ENCODE data around the gene RXRA. TPM values are rescaled to one million over a fixed set of nuclear protein-coding genes. Genes with fewer than 3 reads are reported as not detected.

The RXRA gene
- total RNA-seq, 4 donors from 2014 or later: 53.5 to 61.5 (median 56.5) TPM

- H3K4me3 ChIP-seq: no peak overlapping the region
- no peaks in the 10 kb centered on the region for H3K27me3 ChIP-seq
- no peak overlapping the region for H3K27ac ChIP-seq
- H3K36me3 ChIP-seq: no peaks in the 10 kb centered on the region
- WGBS, 2 donors: 76 to 83% methylated on average over 15 of the region's 15 CpGs
- H3K4me1 ChIP-seq: no peaks in the 10 kb centered on the region
- no peaks in the 10 kb centered on the region for H3K9me3 ChIP-seq
- DNase-seq (ENCODE audit: low spot score in 2 of 2): no peak
- TF ChIP-seq POLR2A (IDR thresholded peaks at IDR 0.05) (no peak), EP300 (IDR thresholded peaks at IDR 0.05) (no peak), CTCF (IDR thresholded peaks at IDR 0.05) (no peak)
These were observed 24.7 kb upstream of the RXRA start for GRCh38 chr9:134301387-134302129.

- 87 to 89% methylated on average over 7 of the region's 7 CpGs for WGBS, 2 donors
- TF ChIP-seq POLR2A (IDR thresholded peaks at IDR 0.05): no peak
- TF ChIP-seq EP300 (IDR thresholded peaks at IDR 0.05): no peak
- no peak for TF ChIP-seq CTCF (IDR thresholded peaks at IDR 0.05)
- H3K27ac ChIP-seq: no peak overlapping the region
- no peaks in the 10 kb centered on the region for H3K27me3 ChIP-seq
- no peaks in the 10 kb centered on the region for H3K9me3 ChIP-seq
- no peaks in the 10 kb centered on the region for H3K36me3 ChIP-seq
- H3K4me3 ChIP-seq: no peak overlapping the region
- no peak for DNase-seq (ENCODE audit: low spot score in 2 of 2)
- H3K4me1 ChIP-seq: no peaks in the 10 kb centered on the region
These were observed 24.0 kb upstream of the RXRA start for GRCh38 chr9:134302130-134302817.

- WGBS, 2 donors: 96 to 99% methylated on average over 7 of the region's 7 CpGs
- TF ChIP-seq CTCF (IDR thresholded peaks at IDR 0.05): no peak
- TF ChIP-seq POLR2A (IDR thresholded peaks at IDR 0.05): no peak
- no peak for TF ChIP-seq EP300 (IDR thresholded peaks at IDR 0.05)
- Histone ChIP-seq H3K27ac (no peak overlapping the region), H3K4me1 (no peaks in the 10 kb centered on the region), H3K36me3 (no peaks in the 10 kb centered on the region), H3K27me3 (no peaks in the 10 kb centered on the region), H3K9me3 (no peaks in the 10 kb centered on the region), H3K4me3 (no peak overlapping the region)
- DNase-seq (ENCODE audit: low spot score in 2 of 2): no peak
These were observed 22.7 kb upstream of the RXRA start for GRCh38 chr9:134303601-134304000.

GRCh38 chr9:134304261-134304660 is 22.0 kb upstream of the RXRA start:
- DNase-seq (ENCODE audit: low spot score in 2 of 2): no peak
- TF ChIP-seq EP300 (IDR thresholded peaks at IDR 0.05) (no peak), POLR2A (IDR thresholded peaks at IDR 0.05) (no peak), CTCF (IDR thresholded peaks at IDR 0.05) (no peak)

GRCh38 chr9:134304690-134305089 is 21.6 kb upstream of the RXRA start:
- no peaks in the 10 kb centered on the region for H3K9me3 ChIP-seq
- H3K36me3 ChIP-seq: no peaks in the 10 kb centered on the region
- WGBS, 2 donors: 58 to 59% methylated on average over 11 of the region's 11 CpGs
- no peaks in the 10 kb centered on the region for H3K27me3 ChIP-seq
- H3K4me1 ChIP-seq: no peaks in the 10 kb centered on the region
- H3K4me3 ChIP-seq: no peak overlapping the region
- TF ChIP-seq POLR2A (IDR thresholded peaks at IDR 0.05) (no peak), CTCF (IDR thresholded peaks at IDR 0.05) (no peak), EP300 (IDR thresholded peaks at IDR 0.05) (no peak)
- H3K27ac ChIP-seq: no peak overlapping the region
- no peak for DNase-seq (ENCODE audit: low spot score in 2 of 2)

More at GRCh38 chr9:134304261-134304660, 22.0 kb upstream of the RXRA start:
- Histone ChIP-seq H3K27me3 (no peaks in the 10 kb centered on the region), H3K9me3 (no peaks in the 10 kb centered on the region), H3K4me1 (no peaks in the 10 kb centered on the region), H3K36me3 (no peaks in the 10 kb centered on the region), H3K27ac (no peak overlapping the region), H3K4me3 (no peak overlapping the region)
- WGBS, 2 donors: 78% methylated on average over 16 of the region's 16 CpGs

Data from tibial nerve (tissue), 4 donors.